Transverse colon (tissue), 4 donors: Measurements from ENCODE around the gene TRIP13.

ENCODE experiments used
- EP300 ChIP-seq: sonication (generic); formaldehyde crosslinking; IDR thresholded peaks from one replicate; pipeline ENCODE4 v1.6.1; 2017; ENCODE audit warnings: antibody characterized with exemption, low read depth
- POLR2A ChIP-seq: fragments of 450-650 bp; IDR thresholded peaks from one replicate; pipeline ENCODE4 v1.6.1; 2016; ENCODE audit warnings: antibody characterized with exemption, mild to moderate bottlenecking, moderate library complexity
- POLR2AphosphoS5 ChIP-seq, 3 donors: sonication (generic); formaldehyde crosslinking; IDR thresholded peaks; one replicate each; pipeline ENCODE4 v1.6.1; 2016; ENCODE audit warnings: antibody characterized with exemption in 3 of 3
- TF ChIP-seq, protein P1 (sequence below), 5 experiments: fragments of 200-600 bp in 3 of 5; fragments of 450-650 bp in 2 of 5; sonication (generic) in 3 of 5; IDR thresholded peaks; 1 replicate in 2 of 5; 2 replicates in 3 of 5; pipeline ENCODE4 v1.5.1; 2016 to 2017; ENCODE audit warnings: antibody characterized with exemption in 5 of 5, inconsistent platforms in 3 of 5, mild to moderate bottlenecking in 2 of 5, moderate library complexity in 1 of 5

DNA sequence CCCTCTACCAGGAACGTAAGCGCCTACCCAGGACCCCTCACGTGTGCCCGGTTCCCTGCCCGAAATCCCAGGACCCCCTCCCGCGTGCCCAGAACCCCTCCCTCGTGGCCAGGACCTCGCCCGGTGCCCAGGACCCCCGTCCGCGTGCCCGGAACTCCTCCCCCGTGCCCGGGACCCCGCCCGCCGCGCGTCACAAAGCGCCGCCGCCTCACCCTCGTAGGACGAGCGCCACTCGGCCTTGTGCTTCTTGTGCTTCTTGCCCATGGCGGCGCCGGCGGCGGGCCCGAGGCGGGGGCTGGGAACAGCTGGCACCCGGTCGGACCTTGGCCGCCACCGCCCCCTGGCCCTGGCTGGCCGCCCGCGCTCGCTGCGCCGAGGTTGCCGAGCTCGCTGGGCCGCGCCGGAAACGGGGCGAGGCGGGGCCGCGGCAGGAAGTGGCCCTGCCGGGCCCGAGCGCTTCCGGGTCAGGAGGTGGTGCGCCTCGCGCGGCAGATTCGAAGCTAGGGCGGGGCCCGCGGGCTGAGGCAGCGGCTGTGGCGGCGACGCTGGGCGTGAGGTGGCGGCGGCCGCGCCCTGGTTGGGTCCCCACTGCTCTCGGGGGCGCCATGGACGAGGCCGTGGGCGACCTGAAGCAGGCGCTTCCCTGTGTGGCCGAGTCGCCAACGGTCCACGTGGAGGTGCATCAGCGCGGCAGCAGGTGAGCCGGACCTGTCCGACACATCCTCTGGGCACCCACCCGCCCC, at the start of gene TRIP13, which contains the start of gene BRD9:
- TF ChIP-seq, protein P1, sequence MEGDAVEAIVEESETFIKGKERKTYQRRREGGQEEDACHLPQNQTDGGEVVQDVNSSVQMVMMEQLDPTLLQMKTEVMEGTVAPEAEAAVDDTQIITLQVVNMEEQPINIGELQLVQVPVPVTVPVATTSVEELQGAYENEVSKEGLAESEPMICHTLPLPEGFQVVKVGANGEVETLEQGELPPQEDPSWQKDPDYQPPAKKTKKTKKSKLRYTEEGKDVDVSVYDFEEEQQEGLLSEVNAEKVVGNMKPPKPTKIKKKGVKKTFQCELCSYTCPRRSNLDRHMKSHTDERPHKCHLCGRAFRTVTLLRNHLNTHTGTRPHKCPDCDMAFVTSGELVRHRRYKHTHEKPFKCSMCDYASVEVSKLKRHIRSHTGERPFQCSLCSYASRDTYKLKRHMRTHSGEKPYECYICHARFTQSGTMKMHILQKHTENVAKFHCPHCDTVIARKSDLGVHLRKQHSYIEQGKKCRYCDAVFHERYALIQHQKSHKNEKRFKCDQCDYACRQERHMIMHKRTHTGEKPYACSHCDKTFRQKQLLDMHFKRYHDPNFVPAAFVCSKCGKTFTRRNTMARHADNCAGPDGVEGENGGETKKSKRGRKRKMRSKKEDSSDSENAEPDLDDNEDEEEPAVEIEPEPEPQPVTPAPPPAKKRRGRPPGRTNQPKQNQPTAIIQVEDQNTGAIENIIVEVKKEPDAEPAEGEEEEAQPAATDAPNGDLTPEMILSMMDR (IDR thresholded peaks at IDR 0.05) = no peak
- TF ChIP-seq POLR2A (peak; percentile 24), EP300 (no peak), POLR2AphosphoS5 (IDR thresholded peaks at IDR 0.05) (peak in 1 of 3 donors; percentile 58)
